GM12874 (cell line): ENCODE results near the gene PCK2.

Experiments used
- TF ChIP-seq, protein P1 (sequence below): IDR thresholded peaks from 2 replicates; pipeline ENCODE4 v1.5.1; 2011; ENCODE audit warnings: low read depth, mild to moderate bottlenecking, control low read depth, low read length, moderate library complexity; ENCODE audit not compliant: insufficient read depth

The PCK2 gene

DNA sequence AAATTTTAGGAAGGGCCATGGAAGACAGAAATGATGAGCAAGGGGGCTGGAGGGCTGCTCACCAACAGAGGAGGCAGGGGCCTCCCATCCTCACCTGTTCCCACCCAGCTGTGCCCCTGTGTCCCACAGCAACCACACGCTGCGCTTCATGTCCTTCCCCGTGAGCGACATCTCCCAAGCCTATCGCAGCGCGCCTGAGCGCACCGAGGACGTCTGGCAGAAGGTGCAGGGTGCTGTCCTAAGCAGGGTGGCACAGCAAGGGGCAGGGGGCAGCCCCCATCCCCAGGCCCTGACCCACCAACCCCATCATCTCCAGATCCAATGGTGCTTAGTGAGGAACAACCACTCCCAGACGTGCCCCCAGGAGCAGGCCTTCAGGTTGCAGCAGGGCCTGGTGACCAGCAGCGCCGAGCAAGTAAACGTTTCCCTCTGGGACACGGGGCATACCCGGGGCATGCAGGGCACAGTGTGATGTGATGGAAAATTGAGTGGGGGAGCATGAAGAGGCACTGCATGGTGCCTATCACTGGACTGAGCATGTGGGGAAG lies 34.2 kb upstream of the PCK2 start:
- TF ChIP-seq, protein P1, sequence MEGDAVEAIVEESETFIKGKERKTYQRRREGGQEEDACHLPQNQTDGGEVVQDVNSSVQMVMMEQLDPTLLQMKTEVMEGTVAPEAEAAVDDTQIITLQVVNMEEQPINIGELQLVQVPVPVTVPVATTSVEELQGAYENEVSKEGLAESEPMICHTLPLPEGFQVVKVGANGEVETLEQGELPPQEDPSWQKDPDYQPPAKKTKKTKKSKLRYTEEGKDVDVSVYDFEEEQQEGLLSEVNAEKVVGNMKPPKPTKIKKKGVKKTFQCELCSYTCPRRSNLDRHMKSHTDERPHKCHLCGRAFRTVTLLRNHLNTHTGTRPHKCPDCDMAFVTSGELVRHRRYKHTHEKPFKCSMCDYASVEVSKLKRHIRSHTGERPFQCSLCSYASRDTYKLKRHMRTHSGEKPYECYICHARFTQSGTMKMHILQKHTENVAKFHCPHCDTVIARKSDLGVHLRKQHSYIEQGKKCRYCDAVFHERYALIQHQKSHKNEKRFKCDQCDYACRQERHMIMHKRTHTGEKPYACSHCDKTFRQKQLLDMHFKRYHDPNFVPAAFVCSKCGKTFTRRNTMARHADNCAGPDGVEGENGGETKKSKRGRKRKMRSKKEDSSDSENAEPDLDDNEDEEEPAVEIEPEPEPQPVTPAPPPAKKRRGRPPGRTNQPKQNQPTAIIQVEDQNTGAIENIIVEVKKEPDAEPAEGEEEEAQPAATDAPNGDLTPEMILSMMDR = no peak

DNA sequence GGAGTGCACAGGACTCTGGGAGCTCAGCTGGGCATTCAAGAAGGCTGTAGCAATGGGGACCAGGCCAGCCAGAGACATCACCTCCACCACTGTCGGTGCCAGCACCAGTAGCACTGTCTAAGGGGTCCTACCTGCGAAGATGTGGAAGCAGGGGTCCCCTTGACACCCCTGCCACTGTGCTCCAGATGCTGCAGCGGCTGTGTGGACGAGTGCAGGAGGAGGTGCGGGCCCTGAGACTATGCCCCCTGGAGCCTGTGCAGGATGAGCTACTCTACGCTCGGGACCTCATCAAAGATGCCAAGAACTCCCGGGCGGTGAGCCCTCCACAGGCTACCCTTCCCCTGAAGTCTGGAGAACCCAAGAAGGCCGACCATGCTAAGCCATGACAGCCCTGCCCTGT lies 33.7 kb upstream of the PCK2 start:
- TF ChIP-seq, protein P1 = no peak

DNA sequence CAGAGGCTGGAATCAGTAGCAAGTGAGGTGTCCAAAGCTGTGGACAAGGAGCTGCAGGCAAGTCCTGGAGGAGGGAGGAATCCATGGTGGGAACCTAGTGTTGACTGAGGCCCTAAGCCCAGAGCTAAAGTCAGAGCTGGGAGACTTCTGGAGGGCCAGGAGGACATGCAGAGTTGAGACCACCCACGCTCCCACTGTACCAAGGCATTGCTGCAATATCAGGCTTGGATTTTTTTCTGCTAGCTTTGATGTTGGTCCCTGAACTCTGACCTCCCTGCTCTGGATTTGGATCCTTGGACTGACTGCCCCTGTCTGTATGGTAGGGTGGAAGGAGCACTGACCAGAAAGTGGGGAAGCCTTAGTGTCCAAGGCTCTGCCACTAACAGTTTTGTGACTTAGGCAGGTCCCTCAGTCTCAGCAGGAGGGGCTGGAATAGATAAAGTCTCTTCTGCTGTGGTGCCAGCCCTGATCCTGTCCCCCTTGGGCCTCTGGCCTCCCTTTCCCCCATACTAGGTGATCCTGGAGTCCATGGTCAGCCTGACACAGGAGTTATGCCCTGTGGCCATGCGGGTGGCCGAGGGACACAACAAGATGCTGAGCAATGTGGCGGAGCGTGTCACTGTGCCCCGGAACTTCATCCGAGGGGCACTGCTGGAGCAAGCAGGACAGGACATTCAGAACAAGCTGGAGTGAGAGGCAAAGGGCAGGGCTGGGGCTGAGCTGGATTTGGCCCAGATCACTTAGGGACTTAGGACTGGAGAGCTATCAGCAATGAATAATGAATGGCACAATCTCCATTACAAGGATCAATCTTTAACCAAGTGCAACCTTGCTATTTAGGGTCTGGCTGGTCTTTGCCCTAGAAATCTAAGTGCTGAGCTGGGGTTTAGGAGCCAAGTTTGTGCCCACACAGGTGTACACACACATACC lies 32.9 kb upstream of the PCK2 start:
- TF ChIP-seq, protein P1 = no peak

DNA sequence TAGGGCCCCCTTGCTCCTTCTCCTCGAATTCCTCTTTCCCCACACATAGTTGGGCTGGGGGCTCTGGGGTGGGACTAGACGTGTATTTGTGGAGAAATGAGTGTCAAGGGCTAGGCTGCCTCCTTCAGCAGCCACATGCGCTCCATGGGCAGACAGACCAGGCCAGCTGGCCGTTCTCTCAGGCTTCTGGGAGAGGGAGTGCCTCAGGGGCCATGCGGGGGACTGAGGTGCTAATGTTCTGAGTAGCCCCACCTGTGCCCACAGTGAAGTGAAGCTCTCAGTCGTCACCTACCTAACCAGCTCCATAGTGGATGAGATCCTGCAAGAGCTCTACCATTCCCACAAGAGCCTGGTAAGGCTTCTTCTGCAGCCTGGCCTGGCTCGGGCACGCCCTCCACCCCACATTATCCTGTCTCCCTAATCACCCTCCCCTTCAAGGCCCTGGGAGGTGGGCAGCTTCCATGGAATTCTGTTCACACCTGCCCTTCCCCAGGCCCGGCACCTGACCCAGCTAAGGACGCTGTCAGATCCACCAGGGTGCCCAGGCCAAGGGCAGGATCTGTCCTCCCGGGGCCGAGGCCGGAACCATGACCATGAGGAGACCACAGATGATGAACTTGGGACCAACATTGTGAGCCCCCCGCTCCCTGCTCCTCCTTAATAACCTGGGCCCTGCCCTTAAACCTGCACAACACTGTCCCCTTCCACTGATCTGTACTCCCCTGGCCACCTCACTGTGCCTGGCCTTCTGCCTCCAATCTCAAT lies 31.7 kb upstream of the PCK2 start:
- TF ChIP-seq, protein P1 = no peak

DNA sequence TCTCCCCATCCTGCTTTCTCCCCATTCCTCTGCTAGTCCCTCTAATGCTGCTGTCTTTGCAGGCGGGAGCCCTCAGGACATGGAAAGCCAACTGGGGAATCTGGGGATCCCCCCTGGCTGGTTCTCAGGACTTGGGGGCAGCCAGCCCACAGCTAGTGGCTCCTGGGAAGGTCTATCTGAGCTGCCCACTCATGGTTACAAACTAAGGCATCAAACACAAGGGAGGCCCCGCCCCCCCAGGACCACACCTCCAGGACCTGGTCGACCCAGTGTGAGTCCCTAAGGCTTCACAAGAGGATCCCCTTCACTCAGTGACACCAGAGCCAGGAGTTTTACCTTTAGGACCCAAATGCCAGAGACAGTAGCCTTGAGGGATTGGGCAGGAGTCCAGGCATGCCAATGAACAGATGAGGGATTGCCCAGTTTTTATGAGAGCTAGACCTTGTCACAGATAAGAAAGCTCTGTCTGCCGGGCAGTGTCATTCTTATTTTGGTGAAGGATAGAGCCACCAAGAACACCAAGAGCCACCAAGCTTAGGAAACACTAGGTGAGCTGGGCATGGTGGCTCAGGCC lies 30.8 kb upstream of the PCK2 start:
- TF ChIP-seq, protein P1 = no peak

DNA sequence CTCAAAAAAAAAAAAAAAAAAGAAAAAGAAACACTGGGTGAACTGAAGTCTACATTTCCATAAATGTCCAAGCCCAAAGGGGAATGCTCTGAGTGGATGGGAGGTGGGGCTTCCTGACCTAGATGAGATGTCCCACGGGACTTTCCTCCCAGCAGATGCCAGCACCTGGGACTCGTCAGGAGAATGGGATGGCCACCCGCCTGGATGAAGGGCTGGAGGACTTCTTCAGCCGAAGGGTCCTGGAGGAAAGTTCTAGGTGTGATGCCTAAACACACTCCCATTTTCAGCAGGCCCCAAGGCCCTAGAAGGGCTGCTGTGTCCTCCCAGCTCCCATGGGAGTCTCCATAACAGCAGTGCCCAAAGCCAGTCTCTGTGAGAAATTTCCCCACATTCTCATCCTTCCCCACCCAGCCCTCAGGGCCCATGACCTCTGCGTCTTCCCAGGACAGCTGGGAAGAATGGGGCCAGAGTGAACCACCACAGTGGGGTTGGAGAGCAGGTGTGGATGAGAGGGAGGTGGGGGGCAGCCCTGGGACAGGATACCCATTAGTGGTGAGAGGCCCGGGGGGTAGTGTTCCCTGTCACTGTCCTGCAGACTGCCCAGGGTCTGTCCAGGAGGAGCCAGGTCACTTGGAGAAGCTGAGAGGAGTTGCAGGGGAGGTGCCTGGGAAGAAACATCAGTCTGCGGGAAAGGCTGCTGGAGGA lies 29.9 kb upstream of the PCK2 start:
- TF ChIP-seq, protein P1 = no peak

DNA sequence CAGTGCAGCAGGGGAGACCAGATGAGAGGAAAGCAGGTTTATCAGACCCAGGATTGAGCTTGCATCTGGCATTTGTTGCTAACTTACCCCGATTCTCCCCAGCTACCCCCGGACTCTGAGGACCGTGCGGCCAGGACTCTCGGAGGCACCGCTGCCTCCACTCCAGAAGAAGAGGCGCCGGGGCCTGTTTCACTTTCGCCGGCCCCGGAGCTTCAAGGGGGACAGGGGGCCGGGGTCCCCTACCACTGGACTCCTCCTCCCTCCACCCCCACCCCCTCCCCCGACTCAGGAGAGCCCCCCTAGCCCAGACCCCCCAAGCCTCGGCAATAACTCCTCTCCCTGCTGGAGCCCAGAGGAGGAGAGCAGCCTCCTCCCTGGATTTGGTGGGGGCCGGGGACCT lies 29.3 kb upstream of the PCK2 start:
- TF ChIP-seq, protein P1 = no peak
